Tibial nerve (tissue), 3 donors: ENCODE results near the gene RCAN1.

Experiments used
- CTCF ChIP-seq, 5 experiments: fragments of 200-600 bp in 3 of 5; fragments of 450-650 bp in 2 of 5; sonication (generic) in 3 of 5; IDR thresholded peaks; one replicate each; pipeline ENCODE4 v1.5.1; 2016 to 2019; ENCODE audit warnings: antibody characterized with exemption in 5 of 5, mild to moderate bottlenecking in 3 of 5, moderate library complexity in 2 of 5
- POLR2A ChIP-seq, 2 donors: fragments of 450-650 bp; IDR thresholded peaks; one replicate each; pipeline ENCODE4 v1.6.1; 2017; ENCODE audit warnings: antibody characterized with exemption in 2 of 2, mild to moderate bottlenecking in 2 of 2, moderate library complexity in 2 of 2

GRCh38 chr21:34524646-34525601 is 90.0 kb downstream of the RCAN1 start:
- peak in 1 of 2 donors; percentile 6 for TF ChIP-seq POLR2A (IDR thresholded peaks at IDR 0.05)
- no peak for TF ChIP-seq CTCF (IDR thresholded peaks at IDR 0.05)
